HG03280 (cell line): ENCODE results near the gene PDZRN3.

Source experiments
- ATAC-seq: cut with Tn5 transposase; IDR thresholded peaks from one replicate; pipeline ENCODE4 v1.9.1; 2021; ENCODE audit warnings: mild to moderate bottlenecking, moderate library complexity; ENCODE audit not compliant: unreplicated experiment

The PDZRN3 gene

GRCh38 chr3:73401059-73401458 is 223.7 kb downstream of the PDZRN3 start:
- no peak for ATAC-seq

GRCh38 chr3:73399666-73400253 is 225.0 kb downstream of the PDZRN3 start:
- ATAC-seq, result no peak

- no peak for ATAC-seq
Measured at GRCh38 chr3:73399106-73399505, 225.6 kb downstream of the PDZRN3 start.

GRCh38 chr3:73398084-73398483 is 226.7 kb downstream of the PDZRN3 start:
- ATAC-seq, result no peak

GRCh38 chr3:73394240-73394639 is 230.5 kb downstream of the PDZRN3 start:
- no peak for ATAC-seq

- ATAC-seq, result no peak
Measured at GRCh38 chr3:73393005-73393404, 231.7 kb downstream of the PDZRN3 start.

- ATAC-seq, result no peak
Measured at GRCh38 chr3:73391984-73392383, 232.8 kb downstream of the PDZRN3 start.

- no peak for ATAC-seq
Measured at GRCh38 chr3:73389928-73390327, 234.8 kb downstream of the PDZRN3 start.

GRCh38 chr3:73389117-73389813 is 235.5 kb downstream of the PDZRN3 start:
- no peak for ATAC-seq

- no peak for ATAC-seq
Measured at GRCh38 chr3:73385568-73385967, 239.2 kb downstream of the PDZRN3 start.

- no peak for ATAC-seq
Measured at GRCh38 chr3:73384091-73384906, 240.4 kb downstream of the PDZRN3 start.

GRCh38 chr3:73383470-73384049 is 241.2 kb downstream of the PDZRN3 start:
- ATAC-seq, result no peak

- no peak for ATAC-seq
Measured at GRCh38 chr3:73381551-73381950, 243.2 kb downstream of the PDZRN3 start.

- ATAC-seq, result no peak
Measured at GRCh38 chr3:73380735-73381532, 243.8 kb downstream of the PDZRN3 start.

GRCh38 chr3:73379465-73379864 is 245.3 kb downstream of the PDZRN3 start:
- ATAC-seq, result no peak

GRCh38 chr3:73378207-73378606 is 246.5 kb downstream of the PDZRN3 start:
- no peak for ATAC-seq

- no peak for ATAC-seq
Measured at GRCh38 chr3:73365756-73366397, 258.9 kb downstream of the PDZRN3 start.

- ATAC-seq, result no peak
Measured at GRCh38 chr3:73364517-73364916, 260.2 kb downstream of the PDZRN3 start.

GRCh38 chr3:73363093-73363492 is 261.6 kb downstream of the PDZRN3 start:
- no peak for ATAC-seq

- no peak for ATAC-seq
Measured at GRCh38 chr3:73361591-73361990, 263.1 kb downstream of the PDZRN3 start.
